ENCODE results near the gene DHDH. TPM values are rescaled to one million over a fixed set of nuclear protein-coding genes. Genes with fewer than 3 reads are reported as not detected.
A peak's percentile ranks its signal among the peaks of the same experiment; 100 is the strongest.

The DHDH gene
- total RNA-seq, 1 experiment from 2014 or later = 0.15 TPM

DNA sequence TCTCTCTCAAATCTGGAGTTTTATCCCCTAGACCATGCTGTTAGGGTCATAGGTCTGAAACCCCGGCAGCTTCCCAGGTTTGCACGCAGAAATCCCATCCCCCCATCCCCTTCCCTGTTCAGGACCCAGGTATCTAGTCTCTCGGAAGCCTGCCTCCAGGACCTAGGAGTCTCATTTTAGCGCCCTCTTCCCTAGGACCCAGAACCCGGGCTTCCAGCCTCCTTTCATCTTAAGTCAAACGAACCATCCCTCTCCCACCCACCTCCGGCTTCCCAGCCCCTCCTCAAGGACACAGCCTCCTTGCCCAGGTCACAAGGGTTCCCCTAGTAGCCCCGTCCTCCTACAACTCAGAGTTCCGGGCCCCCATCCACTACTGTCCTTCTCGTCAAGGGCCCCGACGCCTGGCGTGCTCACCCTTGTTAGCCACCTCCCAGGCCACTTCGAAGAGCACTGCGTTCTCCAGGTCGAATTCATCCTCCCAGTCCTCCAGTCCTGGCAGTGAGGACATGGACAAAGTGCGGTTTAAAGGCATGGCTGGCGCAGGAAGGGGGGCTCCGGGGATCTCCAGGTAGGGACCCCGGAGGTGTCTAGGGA, 59.2 kb downstream of the DHDH start:
- DNase-seq (ENCODE audit: low read depth) = peak; percentile 22

DNA sequence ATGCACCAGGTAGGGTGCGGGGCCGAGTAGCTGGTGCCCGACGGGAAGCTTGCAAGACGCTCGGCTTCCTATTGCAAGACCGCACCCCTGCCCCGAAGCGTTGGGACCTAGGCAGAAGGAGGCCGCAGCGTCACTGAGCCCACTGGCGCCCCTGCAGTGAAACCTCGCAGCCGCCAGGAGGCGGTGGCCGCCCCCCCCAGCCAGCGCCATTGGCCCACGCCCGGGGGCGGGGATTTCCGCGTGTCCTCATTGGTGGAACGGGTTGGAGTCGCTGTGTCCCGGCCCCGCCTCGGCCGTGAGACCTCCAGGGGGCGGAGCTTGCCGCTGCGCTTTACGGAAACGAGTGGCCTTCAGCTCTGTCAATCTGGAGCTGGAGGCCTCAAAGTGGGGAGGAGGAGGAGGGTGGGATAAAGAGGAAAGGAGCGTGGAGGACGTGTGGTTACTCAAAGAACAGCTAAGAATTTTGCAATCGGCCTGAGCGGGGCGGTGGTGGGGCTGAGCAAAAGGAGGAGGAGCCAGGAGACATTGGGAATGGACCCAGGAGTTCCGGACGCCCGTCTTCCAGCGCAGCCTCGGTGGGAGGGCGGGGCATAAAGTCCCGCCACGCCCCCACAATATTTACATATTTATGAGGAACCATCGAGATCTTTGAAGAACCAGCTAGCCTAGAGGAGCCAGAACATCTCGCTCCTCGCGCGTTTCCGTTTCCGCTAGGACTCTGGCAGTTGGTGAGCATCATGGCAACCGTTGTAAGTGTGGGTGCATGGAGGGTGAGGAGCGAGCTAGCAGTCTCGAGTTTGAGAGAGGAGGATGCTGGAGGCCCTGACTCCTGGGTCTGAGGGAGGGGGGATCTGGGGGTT, 59.9 kb downstream of the DHDH start, which contains the start of the genes GYS1 and RUVBL2:
TSS of gene GYS1 (minus strand) at position 135 of the 860 bp plus-strand sequence. CDS start 197 bp downstream, outside the sequence.
TSS of gene RUVBL2 (plus strand) at position 713 of the 860 bp plus-strand sequence. CDS start at position 738, 25 bp downstream.
- DNase-seq (ENCODE audit: low read depth) = peak; percentile 100

DNA sequence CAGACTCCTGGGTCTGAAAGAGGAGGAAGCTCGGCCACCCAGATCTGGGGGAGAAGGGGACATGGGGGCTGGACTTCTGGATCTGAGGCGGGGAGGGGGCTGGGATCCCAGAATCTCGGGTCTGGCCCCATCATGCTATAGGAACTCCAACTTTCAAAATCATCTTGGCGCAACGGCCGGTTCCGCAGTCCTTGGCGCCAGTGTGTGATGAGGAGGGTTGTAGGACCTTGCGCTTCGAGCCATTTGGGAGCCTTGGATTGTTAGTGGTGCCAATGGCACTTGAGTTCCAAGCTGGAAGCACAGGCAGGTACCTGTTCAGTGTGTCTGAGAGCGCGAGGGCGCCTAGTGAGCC, 60.5 kb downstream of the DHDH start:
- no peak for DNase-seq (ENCODE audit: low read depth)

Other genes starting within 250 kb of the DHDH start
- gene FUT2, start 237.7 kb upstream of the DHDH start, total RNA-seq (2014; rRNA removed; shearing (Covaris generic)) = not detected in 2 replicates
- gene MAMSTR, start 214.0 kb upstream of the DHDH start, total RNA-seq (2014; rRNA removed; shearing (Covaris generic)) = 0.81 and 1.0 TPM in 2 replicates
- 0.20 TPM in 1 of 2 replicates, not detected in the other for gene RASIP1, start 193.1 kb upstream of the DHDH start, total RNA-seq (2014; rRNA removed; shearing (Covaris generic))
- gene IZUMO1, start 186.8 kb upstream of the DHDH start, total RNA-seq (2014; rRNA removed; shearing (Covaris generic)) = not detected in 2 replicates
- gene FUT1, start 181.1 kb upstream of the DHDH start, total RNA-seq (2014; rRNA removed; shearing (Covaris generic)) = 0.15 and 0.79 TPM in 2 replicates
- gene FGF21, start 178.2 kb upstream of the DHDH start, total RNA-seq (2014; rRNA removed; shearing (Covaris generic)) = 0.37 TPM in 1 of 2 replicates, not detected in the other
- gene BCAT2, start 122.7 kb upstream of the DHDH start, total RNA-seq (2014; rRNA removed; shearing (Covaris generic)) = 41.0 and 54.0 TPM in 2 replicates
- gene HSD17B14, start 97.2 kb upstream of the DHDH start, total RNA-seq (2014; rRNA removed; shearing (Covaris generic)) = 20.9 and 22.7 TPM in 2 replicates
- 4.3 and 5.0 TPM in 2 replicates for gene PLEKHA4, start 65.1 kb upstream of the DHDH start, total RNA-seq (2014; rRNA removed; shearing (Covaris generic))
- 31.1 and 40.5 TPM in 2 replicates for gene PPP1R15A, start 61.3 kb upstream of the DHDH start, total RNA-seq (2014; rRNA removed; shearing (Covaris generic))
- not detected in 2 replicates for gene TULP2, start 35.0 kb upstream of the DHDH start, total RNA-seq (2014; rRNA removed; shearing (Covaris generic))
- gene NUCB1, start 33.4 kb upstream of the DHDH start, total RNA-seq (2014; rRNA removed; shearing (Covaris generic)) = 236 and 301 TPM in 2 replicates
- gene BAX, start 21.2 kb downstream of the DHDH start, total RNA-seq (2014; rRNA removed; shearing (Covaris generic)) = 97.7 and 101 TPM in 2 replicates
- gene FTL, start 31.6 kb downstream of the DHDH start, total RNA-seq (2014; rRNA removed; shearing (Covaris generic)) = 3,106 and 3,231 TPM in 2 replicates
- gene GYS1, start 59.6 kb downstream of the DHDH start, total RNA-seq (2014; rRNA removed; shearing (Covaris generic)) = 50.1 and 67.3 TPM in 2 replicates
- 275 and 292 TPM in 2 replicates for gene RUVBL2, start 60.2 kb downstream of the DHDH start, total RNA-seq (2014; rRNA removed; shearing (Covaris generic))
- 1.8 TPM in 1 of 2 replicates, not detected in the other for gene LHB, start 83.4 kb downstream of the DHDH start, total RNA-seq (2014; rRNA removed; shearing (Covaris generic))
- gene CGB3, start 90.6 kb downstream of the DHDH start, total RNA-seq (2014; rRNA removed; shearing (Covaris generic)) = 1.7 and 7.0 TPM in 2 replicates
- gene CGB2, start 98.2 kb downstream of the DHDH start, total RNA-seq (2014; rRNA removed; shearing (Covaris generic)) = 1.7 and 4.2 TPM in 2 replicates
- gene CGB1, start 103.2 kb downstream of the DHDH start, total RNA-seq (2014; rRNA removed; shearing (Covaris generic)) = 2.6 and 14.5 TPM in 2 replicates
- gene CGB5, start 110.1 kb downstream of the DHDH start, total RNA-seq (2014; rRNA removed; shearing (Covaris generic)) = 7.3 and 8.1 TPM in 2 replicates
- 15.7 and 21.3 TPM in 2 replicates for gene CGB8, start 115.4 kb downstream of the DHDH start, total RNA-seq (2014; rRNA removed; shearing (Covaris generic))
- gene CGB7, start 124.0 kb downstream of the DHDH start, total RNA-seq (2014; rRNA removed; shearing (Covaris generic)) = 2.7 and 5.3 TPM in 2 replicates
- gene NTF4, start 131.1 kb downstream of the DHDH start, total RNA-seq (2014; rRNA removed; shearing (Covaris generic)) = 0.67 TPM in 1 of 2 replicates, not detected in the other
- not detected in 2 replicates for gene KCNA7, start 139.0 kb downstream of the DHDH start, total RNA-seq (2014; rRNA removed; shearing (Covaris generic))
- gene SNRNP70, start 151.8 kb downstream of the DHDH start, total RNA-seq (2014; rRNA removed; shearing (Covaris generic)) = 175 and 191 TPM in 2 replicates
- 9.7 and 17.1 TPM in 2 replicates for gene LIN7B, start 180.7 kb downstream of the DHDH start, total RNA-seq (2014; rRNA removed; shearing (Covaris generic))
- 0.44 and 1.6 TPM in 2 replicates for gene C19orf73, start 185.4 kb downstream of the DHDH start, total RNA-seq (2014; rRNA removed; shearing (Covaris generic))
- 2.4 and 4.8 TPM in 2 replicates for gene PPFIA3, start 185.8 kb downstream of the DHDH start, total RNA-seq (2014; rRNA removed; shearing (Covaris generic))
- not detected in 2 replicates for gene HRC, start 221.7 kb downstream of the DHDH start, total RNA-seq (2014; rRNA removed; shearing (Covaris generic))
- gene TRPM4, start 224.1 kb downstream of the DHDH start, total RNA-seq (2014; rRNA removed; shearing (Covaris generic)) = 1.2 and 2.6 TPM in 2 replicates